Small intestine (tissue), 7 donors: ENCODE data around the gene LIAS. TPM values are rescaled to one million over a fixed set of nuclear protein-coding genes. Genes with fewer than 3 reads are reported as not detected.
A peak's percentile ranks its signal among the peaks of the same experiment; 100 is the strongest.

ENCODE experiments used
- DNase-seq, 2 donors: peaks; one replicate each; pipeline versions ENCODE4 v3.0.0 to v3.0.0-alpha.2; 2013
- FAIRE-seq: peaks from 2 replicates; lab custom pipeline; 2012; peaks lifted over from hg19 to GRCh38; lab: Jason Lieb, UNC
- H3K27ac ChIP-seq, 3 donors: one replicate each; pipeline ENCODE4 v1.5.1; 2013; ENCODE audit warnings: low read length in 2 of 3, mild to moderate bottlenecking in 2 of 3, control low read depth in 1 of 3, inconsistent platforms in 1 of 3, low read depth in 1 of 3, moderate library complexity in 1 of 3
- H3K27me3 ChIP-seq, 3 donors: one replicate each; pipeline ENCODE4 v1.6.1; 2013; ENCODE audit warnings: low read length in 3 of 3, inconsistent platforms in 1 of 3; ENCODE audit not compliant: control insufficient read depth in 3 of 3, insufficient read depth in 3 of 3
- H3K36me3 ChIP-seq, 3 donors: one replicate each; pipeline ENCODE4 v1.6.1; 2013; ENCODE audit warnings: low read length in 3 of 3, inconsistent platforms in 1 of 3, low read depth in 1 of 3, mild to moderate bottlenecking in 1 of 3, moderate library complexity in 1 of 3; ENCODE audit not compliant: control insufficient read depth in 3 of 3, insufficient read depth in 2 of 3
- H3K4me1 ChIP-seq, 3 donors: one replicate each; pipeline ENCODE4 v1.6.1; 2013; ENCODE audit warnings: low read length in 2 of 3, inconsistent platforms in 1 of 3, low read depth in 1 of 3, mild to moderate bottlenecking in 1 of 3, moderate library complexity in 1 of 3; ENCODE audit not compliant: control insufficient read depth in 3 of 3, insufficient read depth in 2 of 3
- H3K4me3 ChIP-seq, 3 donors: one replicate each; pipeline ENCODE4 v1.5.1; 2013; ENCODE audit warnings: low read length in 3 of 3, control low read depth in 1 of 3, inconsistent platforms in 1 of 3, low read depth in 1 of 3, mild to moderate bottlenecking in 1 of 3, moderate library complexity in 1 of 3
- H3K9me3 ChIP-seq, 2 donors: one replicate each; pipeline ENCODE4 v1.6.1; 2013; ENCODE audit warnings: low read depth in 1 of 2, low read length in 1 of 2; ENCODE audit not compliant: control insufficient read depth in 2 of 2, insufficient read depth in 1 of 2
- WGBS, 3 donors: extraction: QIAGEN DNeasy Blood & Tissue Kit; methylation state at CpG; one replicate each; pipeline ENCODE4 v1.1.7; 2013; 5-methylcytosine and 5-hydroxymethylcytosine counted together
- polyA plus RNA-seq, 4 donors: library from polyadenylated mRNA; stranded (reverse) in 3 of 4; unstranded in 1 of 4; fragments of 200-250 nt in 3 of 4; fragments of 120-200 nt in 1 of 4; gene quantifications; one replicate each; pipeline versions ENCODE4 v1.2.1 to v1.2.3, GENCODE V29; 2013
- donor health status: healthy with polysubstance abuse.
- donor health status: control.
- donor health status: control.
- donor health status: Bipolar disorder and iron deficiency.
- donor health status: healthy.

Gene LIAS
- polyA plus RNA-seq, 4 donors = 14.9 to 29.5 (median 22.6) TPM

DNA sequence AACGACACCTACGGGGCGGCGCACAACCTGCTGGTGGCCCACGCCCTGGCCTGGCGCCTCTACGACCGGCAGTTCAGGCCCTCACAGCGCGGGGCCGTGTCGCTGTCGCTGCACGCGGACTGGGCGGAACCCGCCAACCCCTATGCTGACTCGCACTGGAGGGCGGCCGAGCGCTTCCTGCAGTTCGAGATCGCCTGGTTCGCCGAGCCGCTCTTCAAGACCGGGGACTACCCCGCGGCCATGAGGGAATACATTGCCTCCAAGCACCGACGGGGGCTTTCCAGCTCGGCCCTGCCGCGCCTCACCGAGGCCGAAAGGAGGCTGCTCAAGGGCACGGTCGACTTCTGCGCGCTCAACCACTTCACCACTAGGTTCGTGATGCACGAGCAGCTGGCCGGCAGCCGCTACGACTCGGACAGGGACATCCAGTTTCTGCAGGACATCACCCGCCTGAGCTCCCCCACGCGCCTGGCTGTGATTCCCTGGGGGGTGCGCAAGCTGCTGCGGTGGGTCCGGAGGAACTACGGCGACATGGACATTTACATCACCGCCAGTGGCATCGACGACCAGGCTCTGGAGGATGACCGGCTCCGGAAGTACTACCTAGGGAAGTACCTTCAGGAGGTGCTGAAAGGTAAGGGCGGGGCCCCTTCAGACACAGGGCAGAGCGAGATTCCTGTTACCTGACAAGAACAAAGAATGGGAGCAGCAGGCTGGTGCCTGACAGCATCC is 11.8 kb upstream of the LIAS start:
- H3K9me3 ChIP-seq = no peaks in the 10 kb centered on the region
- H3K36me3 ChIP-seq = peaks cover 0 to 9% (median under 1%) of the 10 kb centered on the region in 3 donors
- DNase-seq (peak; percentile 75 to 84), FAIRE-seq (no peak)
- 4 to 18% (median 6%) methylated on average over 50 to 61 of the region's 61 CpGs for WGBS, 3 donors
- no peaks in the 10 kb centered on the region for H3K27me3 ChIP-seq
- peaks cover 0 to 10% (median 0%) of the 10 kb centered on the region in 3 donors for H3K4me1 ChIP-seq
- H3K4me3 ChIP-seq = peak overlapping the region; percentile 32 to 66 (median 58)
- peak overlapping the region; percentile 41 to 78 (median 65) for H3K27ac ChIP-seq

DNA sequence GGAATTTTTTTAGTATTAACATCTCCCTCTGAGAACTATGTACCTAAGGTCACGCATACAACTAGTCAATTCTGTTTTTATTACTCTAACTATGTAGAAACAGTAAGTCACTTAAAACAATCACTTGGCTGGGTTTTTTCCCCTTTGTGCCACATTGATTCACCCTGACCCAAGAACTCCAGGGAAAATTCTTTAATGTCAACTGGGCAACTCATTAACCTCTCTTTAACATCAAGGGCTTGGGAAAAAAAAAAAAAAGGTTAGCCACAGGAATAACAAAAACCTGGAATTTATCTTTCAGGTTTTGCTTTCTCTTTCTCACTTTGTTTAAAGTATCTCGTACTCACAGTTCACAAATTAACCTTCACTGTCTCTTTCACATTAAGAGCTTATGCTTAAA is 8.2 kb upstream of the LIAS start:
- Histone ChIP-seq H3K4me1 (peaks cover 0 to 10% (median 0%) of the 10 kb centered on the region in 3 donors), H3K27me3 (no peaks in the 10 kb centered on the region), H3K4me3 (no peak overlapping the region), H3K36me3 (peaks cover 16 to 21% (median 20%) of the 10 kb centered on the region in 3 donors), H3K9me3 (no peaks in the 10 kb centered on the region), H3K27ac (peak overlapping the region in 1 of 3 donors; percentile 29)
- FAIRE-seq (no peak), DNase-seq (no peak)
- 25 to 40% (median 30%) methylated on average over 2 of the region's 2 CpGs for WGBS, 3 donors

DNA sequence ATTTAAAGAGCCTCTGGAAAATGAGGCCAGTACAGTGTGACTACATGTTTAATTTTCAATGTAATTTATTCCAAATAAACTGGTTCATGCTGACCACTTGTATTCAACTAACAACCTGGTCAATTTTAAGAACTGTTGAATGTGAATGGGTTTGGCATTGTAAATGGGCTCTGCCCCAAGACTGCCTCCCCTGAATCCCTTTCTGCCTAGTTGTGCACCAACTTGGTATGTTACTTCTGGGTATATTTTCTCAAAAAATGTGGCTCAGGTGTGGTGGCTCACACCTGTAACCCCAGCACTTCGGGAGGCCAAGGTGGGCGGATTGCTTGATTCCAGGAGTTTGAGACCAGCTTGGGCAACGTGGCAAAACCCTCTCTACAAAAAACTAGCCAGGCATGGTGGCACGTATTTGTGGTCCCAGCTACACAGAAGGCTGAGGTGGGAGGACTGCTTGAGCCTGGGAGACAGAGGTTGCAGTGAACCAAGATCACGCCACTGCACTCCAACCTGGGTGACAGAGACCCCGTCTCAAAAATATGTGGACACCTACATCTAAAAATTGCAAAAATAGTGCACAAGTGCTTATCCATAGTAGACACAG is 7.3 kb upstream of the LIAS start:
- H3K4me1 ChIP-seq = peaks cover 0 to 10% (median 0%) of the 10 kb centered on the region in 3 donors
- peaks cover 18 to 21% (median 20%) of the 10 kb centered on the region in 3 donors for H3K36me3 ChIP-seq
- WGBS, 3 donors = 87 to 89% (median 87%) methylated on average over 6 of the region's 6 CpGs
- no peaks in the 10 kb centered on the region for H3K9me3 ChIP-seq
- H3K4me3 ChIP-seq = no peak overlapping the region
- H3K27ac ChIP-seq = no peak overlapping the region
- FAIRE-seq = no peak
- no peak for DNase-seq
- H3K27me3 ChIP-seq = no peaks in the 10 kb centered on the region

DNA sequence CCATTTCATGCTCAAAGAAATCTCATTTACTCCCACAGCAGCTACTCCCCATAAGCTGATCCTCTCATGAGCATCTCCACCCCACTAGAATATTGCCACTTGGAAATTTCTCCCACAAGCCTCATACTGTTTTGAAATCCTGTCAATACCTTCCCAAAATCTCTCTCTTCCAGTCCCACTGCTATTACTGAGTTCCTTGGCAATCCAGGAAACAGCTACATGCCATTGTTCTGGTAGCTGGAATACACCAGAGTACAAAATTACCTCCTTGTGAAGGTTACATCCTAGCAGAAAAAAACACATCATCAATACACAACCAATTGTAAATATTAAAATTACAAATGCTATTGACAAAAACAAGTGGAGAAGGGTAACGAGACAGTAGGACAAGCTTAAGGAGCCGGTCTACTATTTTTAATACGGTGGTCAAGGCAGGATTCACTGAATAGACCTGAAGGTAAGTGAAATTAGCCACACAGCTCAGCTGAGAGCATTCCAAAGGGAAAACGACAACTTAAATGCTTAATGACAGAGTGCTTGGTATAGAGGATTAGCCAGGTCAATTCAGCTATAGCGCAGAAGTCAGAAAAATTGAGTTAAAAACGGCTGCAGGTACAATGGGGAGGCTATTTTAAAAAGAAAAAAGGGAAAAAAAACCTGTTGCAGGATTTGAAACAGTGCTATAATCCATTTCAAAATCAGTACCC is 6.5 kb upstream of the LIAS start:
- WGBS, 3 donors = 88 to 93% (median 88%) methylated on average over 6 of the region's 6 CpGs
- H3K9me3 ChIP-seq = no peaks in the 10 kb centered on the region
- FAIRE-seq = no peak
- no peaks in the 10 kb centered on the region for H3K27me3 ChIP-seq
- H3K4me1 ChIP-seq = peaks cover 2 to 16% (median 5%) of the 10 kb centered on the region in 3 donors
- DNase-seq = no peak
- H3K4me3 ChIP-seq = no peak overlapping the region
- peaks cover 22 to 27% (median 22%) of the 10 kb centered on the region in 3 donors for H3K36me3 ChIP-seq
- no peak overlapping the region for H3K27ac ChIP-seq

DNA sequence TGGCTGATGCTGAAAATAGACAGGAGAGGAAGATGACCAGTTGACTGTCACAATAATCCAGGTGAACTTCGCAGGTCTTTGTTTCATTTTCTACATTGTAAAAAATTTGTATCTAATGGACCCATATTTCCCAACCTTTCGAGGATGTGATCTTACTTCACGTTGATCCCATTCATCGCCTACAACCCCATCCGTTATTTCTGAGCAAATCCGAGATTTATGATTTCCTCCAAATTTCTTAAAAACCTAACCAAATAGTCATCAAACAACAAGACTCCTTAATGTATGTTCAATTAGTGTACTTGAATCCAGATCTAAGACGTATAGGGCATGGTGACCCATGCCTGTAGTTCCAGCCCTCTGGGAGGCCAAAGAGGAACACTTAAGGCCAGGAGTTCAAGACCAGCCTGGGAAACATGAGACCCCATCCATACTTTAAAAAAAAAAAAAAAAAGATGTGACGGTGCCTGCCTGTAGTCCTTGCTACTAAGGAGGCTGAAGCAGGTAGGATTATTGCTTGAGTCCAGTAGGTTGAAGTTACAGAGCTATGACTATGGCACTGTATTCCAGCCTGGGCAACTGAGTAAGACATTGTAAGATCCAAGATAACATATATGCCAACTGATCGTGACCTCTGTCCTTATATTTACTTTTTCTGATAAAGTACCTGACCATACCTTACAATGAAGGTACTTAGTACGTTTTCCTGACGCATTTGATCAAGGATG is 5.8 kb upstream of the LIAS start:
- H3K27me3 ChIP-seq = no peaks in the 10 kb centered on the region
- WGBS, 3 donors = 75 to 83% (median 81%) methylated on average over 11 of the region's 11 CpGs
- DNase-seq = peak in 1 of 2 donors; percentile 20
- no peak overlapping the region for H3K27ac ChIP-seq
- peaks cover 2 to 14% (median 7%) of the 10 kb centered on the region in 3 donors for H3K4me1 ChIP-seq
- H3K4me3 ChIP-seq = no peak overlapping the region
- no peaks in the 10 kb centered on the region for H3K9me3 ChIP-seq
- FAIRE-seq = no peak
- peaks cover 23 to 27% (median 24%) of the 10 kb centered on the region in 3 donors for H3K36me3 ChIP-seq

DNA sequence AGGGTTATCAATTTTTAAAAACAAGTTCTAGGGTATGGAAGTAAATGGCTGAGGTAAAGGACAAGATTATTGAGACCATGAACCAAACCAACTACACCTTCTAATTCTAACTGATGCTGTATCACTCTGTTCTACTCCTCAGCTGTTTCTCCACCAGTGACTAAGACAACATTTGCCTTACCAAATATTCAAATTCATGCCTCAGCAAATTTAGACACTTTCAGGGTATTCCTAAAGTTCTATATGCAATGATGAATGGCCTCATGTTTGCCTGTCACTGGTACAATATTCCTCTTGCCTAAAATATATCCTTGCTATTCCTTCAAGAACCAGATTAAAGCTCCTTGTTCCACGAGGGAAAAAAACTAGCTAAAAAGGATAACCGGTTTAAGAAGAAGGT is 5.1 kb upstream of the LIAS start:
- no peak for DNase-seq
- FAIRE-seq = no peak
- Histone ChIP-seq H3K27ac (no peak overlapping the region), H3K9me3 (no peaks in the 10 kb centered on the region), H3K4me3 (no peak overlapping the region), H3K36me3 (peaks cover 23 to 27% (median 24%) of the 10 kb centered on the region in 3 donors), H3K27me3 (no peaks in the 10 kb centered on the region), H3K4me1 (peaks cover 2 to 14% (median 7%) of the 10 kb centered on the region in 3 donors)
- 54 to 83% (median 75%) methylated on average over 2 of the region's 2 CpGs for WGBS, 3 donors

DNA sequence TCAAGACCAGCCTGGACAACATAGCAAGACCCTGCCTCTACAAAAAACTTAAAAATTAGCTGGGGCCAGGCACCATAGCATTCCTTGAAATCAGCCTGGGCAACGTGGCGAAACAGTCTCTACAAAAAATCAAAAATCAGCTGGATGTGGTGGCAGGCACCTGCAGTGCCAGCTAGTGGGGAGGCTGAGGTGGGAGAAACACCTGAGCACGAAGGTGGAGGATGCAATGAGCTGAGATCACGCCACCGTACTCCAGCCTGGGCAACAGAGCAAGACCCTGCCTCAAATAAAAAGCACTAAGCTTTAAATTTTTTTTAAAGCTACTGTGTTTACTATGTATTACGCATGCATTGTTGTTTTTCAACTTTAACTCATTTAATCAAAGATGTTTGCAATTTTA is 3.4 kb upstream of the LIAS start:
- no peak for FAIRE-seq
- Histone ChIP-seq H3K9me3 (no peaks in the 10 kb centered on the region), H3K4me3 (no peak overlapping the region), H3K27me3 (no peaks in the 10 kb centered on the region), H3K4me1 (peaks cover 2 to 14% (median 7%) of the 10 kb centered on the region in 3 donors), H3K36me3 (peaks cover 23 to 24% (median 23%) of the 10 kb centered on the region in 3 donors), H3K27ac (no peak overlapping the region)
- no peak for DNase-seq
- 86 to 92% (median 88%) methylated on average over 6 of the region's 6 CpGs for WGBS, 3 donors
